Small intestine (tissue), 7 donors: ENCODE results near the gene HOXA7. TPM values are rescaled to one million over a fixed set of nuclear protein-coding genes. Genes with fewer than 3 reads are reported as not detected.

Experiments
- DNase-seq, 2 donors: peaks; one replicate each; pipeline versions ENCODE4 v3.0.0 to v3.0.0-alpha.2; 2013
- FAIRE-seq: peaks from 2 replicates; lab custom pipeline; 2012; peaks lifted over from hg19 to GRCh38; lab: Jason Lieb, UNC
- H3K27ac ChIP-seq, 3 donors: one replicate each; pipeline ENCODE4 v1.5.1; 2013; ENCODE audit warnings: low read length in 2 of 3, mild to moderate bottlenecking in 2 of 3, control low read depth in 1 of 3, inconsistent platforms in 1 of 3, low read depth in 1 of 3, moderate library complexity in 1 of 3
- H3K27me3 ChIP-seq, 3 donors: one replicate each; pipeline ENCODE4 v1.6.1; 2013; ENCODE audit warnings: low read length in 3 of 3, inconsistent platforms in 1 of 3; ENCODE audit not compliant: control insufficient read depth in 3 of 3, insufficient read depth in 3 of 3
- H3K36me3 ChIP-seq, 3 donors: one replicate each; pipeline ENCODE4 v1.6.1; 2013; ENCODE audit warnings: low read length in 3 of 3, inconsistent platforms in 1 of 3, low read depth in 1 of 3, mild to moderate bottlenecking in 1 of 3, moderate library complexity in 1 of 3; ENCODE audit not compliant: control insufficient read depth in 3 of 3, insufficient read depth in 2 of 3
- H3K4me1 ChIP-seq, 3 donors: one replicate each; pipeline ENCODE4 v1.6.1; 2013; ENCODE audit warnings: low read length in 2 of 3, inconsistent platforms in 1 of 3, low read depth in 1 of 3, mild to moderate bottlenecking in 1 of 3, moderate library complexity in 1 of 3; ENCODE audit not compliant: control insufficient read depth in 3 of 3, insufficient read depth in 2 of 3
- H3K4me3 ChIP-seq, 3 donors: one replicate each; pipeline ENCODE4 v1.5.1; 2013; ENCODE audit warnings: low read length in 3 of 3, control low read depth in 1 of 3, inconsistent platforms in 1 of 3, low read depth in 1 of 3, mild to moderate bottlenecking in 1 of 3, moderate library complexity in 1 of 3
- H3K9me3 ChIP-seq, 2 donors: one replicate each; pipeline ENCODE4 v1.6.1; 2013; ENCODE audit warnings: low read depth in 1 of 2, low read length in 1 of 2; ENCODE audit not compliant: control insufficient read depth in 2 of 2, insufficient read depth in 1 of 2
- WGBS, 3 donors: extraction: QIAGEN DNeasy Blood & Tissue Kit; methylation state at CpG; one replicate each; pipeline ENCODE4 v1.1.7; 2013; 5-methylcytosine and 5-hydroxymethylcytosine counted together
- polyA plus RNA-seq, 4 donors: library from polyadenylated mRNA; stranded (reverse) in 3 of 4; unstranded in 1 of 4; fragments of 200-250 nt in 3 of 4; fragments of 120-200 nt in 1 of 4; gene quantifications; one replicate each; pipeline versions ENCODE4 v1.2.1 to v1.2.3, GENCODE V29; 2013
- donor health status: healthy with polysubstance abuse.
- donor health status: control.
- donor health status: control.
- donor health status: Bipolar disorder and iron deficiency.
- donor health status: healthy.

The HOXA7 gene
- polyA plus RNA-seq, 4 donors: 1.1 to 16.9 (median 1.9) TPM; not detected in 1

- Histone ChIP-seq H3K9me3 (peaks cover 0 to 17% of the 10 kb centered on the region in 2 donors), H3K36me3 (peaks cover 0 to 7% (median 0%) of the 10 kb centered on the region in 3 donors), H3K27ac (peak overlapping the region in 1 of 3 donors; percentile 6), H3K27me3 (peaks cover 10 to 99% (median 73%) of the 10 kb centered on the region in 3 donors), H3K4me3 (no peak overlapping the region), H3K4me1 (peaks cover 0 to 11% (median 0%) of the 10 kb centered on the region in 3 donors)
- DNase-seq: no peak
- no peak for FAIRE-seq
- 34 to 66% (median 50%) methylated on average over 7 of the region's 7 CpGs for WGBS, 3 donors
These were observed 6.2 kb upstream of the HOXA7 start for GRCh38 chr7:27162561-27163287.

- peak overlapping the region in 1 of 3 donors; percentile 13 for H3K27ac ChIP-seq
- H3K9me3 ChIP-seq: peaks cover 0 to 13% of the 10 kb centered on the region in 2 donors
- peaks cover 0 to 11% (median 0%) of the 10 kb centered on the region in 3 donors for H3K4me1 ChIP-seq
- H3K27me3 ChIP-seq: peaks cover 10 to 99% (median 76%) of the 10 kb centered on the region in 3 donors
- 18 to 32% (median 31%) methylated on average over 30 of the region's 30 CpGs for WGBS, 3 donors
- peak overlapping the region in 1 of 3 donors; percentile 3 for H3K4me3 ChIP-seq
- FAIRE-seq (no peak), DNase-seq (peak in 1 of 2 donors; percentile 72)
- peaks cover 0 to 7% (median 0%) of the 10 kb centered on the region in 3 donors for H3K36me3 ChIP-seq
These were observed 5.5 kb upstream of the HOXA7 start for GRCh38 chr7:27161721-27162560.

- H3K9me3 ChIP-seq: peaks cover 0 to 8% of the 10 kb centered on the region in 2 donors
- WGBS, 3 donors: 3 to 7% (median 3%) methylated on average over 19 to 27 of the region's 27 CpGs
- H3K4me3 ChIP-seq: peak overlapping the region; percentile 28 to 45 (median 31)
- DNase-seq (no peak), FAIRE-seq (no peak)
- H3K27me3 ChIP-seq: peaks cover 14 to 98% (median 75%) of the 10 kb centered on the region in 3 donors
- peaks cover 0 to 14% (median 0%) of the 10 kb centered on the region in 3 donors for H3K4me1 ChIP-seq
- H3K36me3 ChIP-seq: peaks cover 0 to 7% (median 0%) of the 10 kb centered on the region in 3 donors
- H3K27ac ChIP-seq: no peak overlapping the region
These were observed 4.8 kb upstream of the HOXA7 start for GRCh38 chr7:27161214-27161720.

GRCh38 chr7:27160546-27161213 is 4.2 kb upstream of the HOXA7 start:
- DNase-seq (peak; percentile 49 to 94), FAIRE-seq (no peak)
- H3K4me1 ChIP-seq: peaks cover 0 to 18% (median 0%) of the 10 kb centered on the region in 3 donors
- H3K9me3 ChIP-seq: peaks cover 0 to 3% of the 10 kb centered on the region in 2 donors
- peak overlapping the region in 1 of 3 donors; percentile 44 for H3K27ac ChIP-seq
- WGBS, 3 donors: 1 to 2% (median 1%) methylated on average over 50 to 54 of the region's 54 CpGs
- peaks cover 0 to 7% (median 0%) of the 10 kb centered on the region in 3 donors for H3K36me3 ChIP-seq
- peaks cover 14 to 98% (median 75%) of the 10 kb centered on the region in 3 donors for H3K27me3 ChIP-seq
- peak overlapping the region; percentile 28 to 45 (median 31) for H3K4me3 ChIP-seq

- FAIRE-seq (no peak), DNase-seq (no peak)
- Histone ChIP-seq H3K4me1 (peaks cover 0 to 23% (median 0%) of the 10 kb centered on the region in 3 donors), H3K9me3 (peaks cover 0 to 3% of the 10 kb centered on the region in 2 donors), H3K36me3 (peaks cover 0 to 7% (median 0%) of the 10 kb centered on the region in 3 donors), H3K27me3 (peaks cover 14 to 98% (median 75%) of the 10 kb centered on the region in 3 donors), H3K4me3 (peak overlapping the region in 2 of 3 donors; percentile 4 to 45), H3K27ac (no peak overlapping the region)
- 14 to 33% (median 25%) methylated on average over 23 of the region's 23 CpGs for WGBS, 3 donors
These were observed 3.7 kb upstream of the HOXA7 start for GRCh38 chr7:27160145-27160545.

GRCh38 chr7:27159266-27160144 is 3.0 kb upstream of the HOXA7 start:
- FAIRE-seq: no peak
- WGBS, 3 donors: 27 to 51% (median 42%) methylated on average over 27 of the region's 27 CpGs
- H3K9me3 ChIP-seq: peaks cover 0 to 3% of the 10 kb centered on the region in 2 donors
- peaks cover 0 to 7% (median 0%) of the 10 kb centered on the region in 3 donors for H3K36me3 ChIP-seq
- peaks cover 12 to 98% (median 71%) of the 10 kb centered on the region in 3 donors for H3K27me3 ChIP-seq
- no peak for DNase-seq
- peak overlapping the region in 1 of 3 donors; percentile 45 for H3K4me3 ChIP-seq
- H3K27ac ChIP-seq: no peak overlapping the region
- peaks cover 0 to 25% (median 0%) of the 10 kb centered on the region in 3 donors for H3K4me1 ChIP-seq
